Sigmoid colon (tissue), 4 donors: Measurements from ENCODE around the gene CCT5.

Experiments
- EP300 ChIP-seq, 4 donors: sonication (generic); formaldehyde crosslinking; IDR thresholded peaks; one replicate each; pipeline ENCODE4 v1.6.1; 2017; ENCODE audit warnings: antibody characterized with exemption in 4 of 4
- POLR2AphosphoS5 ChIP-seq, 4 donors: sonication (generic); formaldehyde crosslinking; IDR thresholded peaks; one replicate each; pipeline ENCODE4 v1.6.1; 2017; ENCODE audit warnings: antibody characterized with exemption in 4 of 4
- TF ChIP-seq, protein P1 (sequence below), 4 experiments: fragments of 450-650 bp in 3 of 4; fragments of 200-600 bp in 1 of 4; IDR thresholded peaks; one replicate each; pipeline ENCODE4 v1.5.1; 2016 to 2019; ENCODE audit warnings: antibody characterized with exemption in 4 of 4, mild to moderate bottlenecking in 3 of 4, moderate library complexity in 2 of 4

DNA sequence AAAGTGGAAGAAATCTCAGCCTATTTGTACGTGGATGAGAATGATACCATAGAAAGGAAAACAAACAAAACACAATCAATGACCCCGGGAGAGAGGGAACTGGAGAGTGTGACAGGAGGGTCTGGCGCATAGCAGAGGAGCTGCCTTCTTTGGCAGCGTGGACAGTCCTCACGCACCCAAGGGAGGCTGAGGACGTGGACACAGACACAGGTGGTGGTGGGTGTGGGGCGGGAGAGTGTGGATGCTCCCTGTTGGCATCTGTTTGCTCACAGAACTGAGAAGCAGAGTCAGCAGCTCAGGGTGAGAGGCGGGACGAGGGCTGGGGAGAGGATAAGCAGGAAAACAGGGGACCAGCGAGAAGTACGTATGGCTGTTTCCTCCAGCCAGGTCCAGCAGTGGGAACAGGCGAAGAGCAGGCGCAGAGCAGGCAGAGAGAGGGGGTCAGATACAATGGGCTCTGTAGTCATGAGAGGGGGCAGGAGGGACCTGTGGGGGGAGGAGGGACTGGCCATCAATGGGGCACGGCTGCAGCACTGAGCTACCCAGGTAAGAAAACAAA, 47.6 kb downstream of the CCT5 start:
- TF ChIP-seq, protein P1, sequence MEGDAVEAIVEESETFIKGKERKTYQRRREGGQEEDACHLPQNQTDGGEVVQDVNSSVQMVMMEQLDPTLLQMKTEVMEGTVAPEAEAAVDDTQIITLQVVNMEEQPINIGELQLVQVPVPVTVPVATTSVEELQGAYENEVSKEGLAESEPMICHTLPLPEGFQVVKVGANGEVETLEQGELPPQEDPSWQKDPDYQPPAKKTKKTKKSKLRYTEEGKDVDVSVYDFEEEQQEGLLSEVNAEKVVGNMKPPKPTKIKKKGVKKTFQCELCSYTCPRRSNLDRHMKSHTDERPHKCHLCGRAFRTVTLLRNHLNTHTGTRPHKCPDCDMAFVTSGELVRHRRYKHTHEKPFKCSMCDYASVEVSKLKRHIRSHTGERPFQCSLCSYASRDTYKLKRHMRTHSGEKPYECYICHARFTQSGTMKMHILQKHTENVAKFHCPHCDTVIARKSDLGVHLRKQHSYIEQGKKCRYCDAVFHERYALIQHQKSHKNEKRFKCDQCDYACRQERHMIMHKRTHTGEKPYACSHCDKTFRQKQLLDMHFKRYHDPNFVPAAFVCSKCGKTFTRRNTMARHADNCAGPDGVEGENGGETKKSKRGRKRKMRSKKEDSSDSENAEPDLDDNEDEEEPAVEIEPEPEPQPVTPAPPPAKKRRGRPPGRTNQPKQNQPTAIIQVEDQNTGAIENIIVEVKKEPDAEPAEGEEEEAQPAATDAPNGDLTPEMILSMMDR (IDR thresholded peaks at IDR 0.05) = no peak
- TF ChIP-seq EP300 (IDR thresholded peaks at IDR 0.05) (no peak), POLR2AphosphoS5 (IDR thresholded peaks at IDR 0.05) (no peak)
